ENCODE results near the gene ASIC2.

Gene ASIC2

DNA sequence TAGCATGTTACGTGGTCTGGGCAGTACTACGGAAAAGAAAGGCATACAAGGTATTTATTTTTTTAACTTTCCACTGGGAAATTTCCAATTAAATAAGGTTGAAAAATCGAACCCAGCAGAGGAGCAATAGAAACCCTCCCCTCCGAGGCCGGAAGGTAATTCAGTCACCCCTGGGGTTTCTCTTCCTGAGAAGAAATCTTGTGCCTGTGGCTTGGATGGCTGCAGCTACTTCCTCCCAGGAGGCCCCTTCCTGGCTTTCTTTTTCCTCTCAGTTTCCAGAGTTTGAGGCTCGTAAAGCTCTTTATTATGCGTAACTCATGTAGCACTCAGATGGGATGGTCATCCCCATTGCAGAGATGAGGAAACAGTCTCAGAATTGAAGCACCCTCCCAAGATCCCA lies 140.3 kb downstream of the ASIC2 start:
- no peak for DNase-seq (ENCODE audit: low read depth)

GRCh38 chr17:33151565-33151964 lies 141.5 kb downstream of the ASIC2 start:
- no peak for DNase-seq (ENCODE audit: low read depth)

- DNase-seq (ENCODE audit: low read depth) = no peak
Measured at GRCh38 chr17:33145941-33146340, 147.2 kb downstream of the ASIC2 start.

DNA sequence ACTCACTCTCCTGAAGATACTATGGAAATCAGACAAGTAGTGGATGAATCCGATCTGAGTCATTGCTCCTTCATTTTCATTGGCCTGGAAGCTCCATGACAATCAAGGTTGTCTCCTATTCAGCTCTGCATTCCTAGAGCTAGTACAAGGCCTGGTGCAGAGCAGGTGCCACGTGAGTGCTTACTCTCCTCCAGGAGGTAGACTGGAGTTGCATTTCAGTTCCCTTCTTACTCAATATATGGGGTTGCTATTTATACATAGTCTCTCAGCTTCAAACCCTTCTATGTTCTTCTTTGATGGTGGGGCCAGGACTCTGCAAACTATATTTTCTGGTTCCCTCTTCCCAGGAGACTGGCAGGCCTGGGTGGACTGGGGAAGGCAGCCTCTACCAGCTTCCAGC lies 148.3 kb downstream of the ASIC2 start:
- no peak for DNase-seq (ENCODE audit: low read depth)

DNA sequence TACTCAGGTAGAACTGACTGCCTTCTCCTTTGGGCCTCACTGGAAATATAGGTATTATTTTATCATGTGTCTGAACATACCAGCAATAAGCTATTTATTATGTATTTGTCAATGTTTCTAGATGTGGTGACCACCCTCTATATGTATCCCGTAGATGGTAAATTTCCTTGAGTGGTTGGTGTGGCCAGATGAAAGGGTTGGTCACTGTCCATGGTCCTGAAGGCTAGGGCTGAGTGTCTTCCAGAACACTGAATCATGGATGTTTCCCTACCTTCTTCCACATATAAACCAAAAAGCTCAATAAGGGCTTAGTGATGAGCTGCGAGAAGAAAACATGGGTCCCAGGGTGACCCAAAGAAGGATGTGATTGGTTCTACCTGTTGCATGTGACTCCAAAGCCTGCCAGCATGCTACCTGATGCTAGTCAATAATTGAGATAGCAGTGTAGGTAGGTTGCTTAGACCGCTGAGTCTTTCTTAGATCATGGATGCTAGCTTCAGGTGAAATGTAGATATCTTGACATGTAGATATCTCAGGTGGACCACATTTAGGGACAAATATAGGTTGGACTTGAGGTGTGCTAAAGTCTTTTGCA lies 150.3 kb downstream of the ASIC2 start:
- DNase-seq (ENCODE audit: low read depth) = no peak

DNA sequence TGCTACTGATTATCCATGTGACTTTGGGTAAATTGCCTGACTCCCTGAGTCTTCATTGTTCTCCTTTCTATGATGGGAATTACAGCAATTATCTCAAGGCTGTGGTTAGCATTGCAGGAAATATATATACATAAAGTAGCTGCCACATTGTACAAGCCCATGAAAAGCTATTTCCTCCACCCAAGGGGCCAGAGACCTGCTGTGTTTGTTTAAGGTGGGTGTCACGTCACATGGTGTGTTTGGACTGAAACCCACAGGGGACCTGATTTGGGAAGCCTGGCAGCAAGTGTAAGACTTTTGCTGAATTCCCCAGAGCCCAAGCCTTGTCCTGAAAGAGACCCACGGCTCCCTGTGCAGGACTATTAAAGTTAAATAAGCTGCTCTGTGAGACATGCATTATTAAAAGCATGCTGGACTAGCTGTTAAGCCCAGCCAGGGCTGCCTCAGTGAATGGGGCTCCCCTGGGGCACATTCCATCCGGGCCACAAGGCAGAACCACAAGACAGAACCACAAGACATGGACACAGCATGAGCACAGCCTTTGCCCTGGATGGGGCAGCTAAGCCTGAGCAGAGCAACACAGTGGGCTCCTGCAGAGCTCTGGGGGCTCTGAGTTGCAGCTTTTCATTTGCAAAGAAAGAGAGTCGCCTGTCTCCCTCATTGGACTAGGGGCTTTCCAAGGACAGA lies 152.5 kb downstream of the ASIC2 start:
- DNase-seq (ENCODE audit: low read depth) = no peak

DNA sequence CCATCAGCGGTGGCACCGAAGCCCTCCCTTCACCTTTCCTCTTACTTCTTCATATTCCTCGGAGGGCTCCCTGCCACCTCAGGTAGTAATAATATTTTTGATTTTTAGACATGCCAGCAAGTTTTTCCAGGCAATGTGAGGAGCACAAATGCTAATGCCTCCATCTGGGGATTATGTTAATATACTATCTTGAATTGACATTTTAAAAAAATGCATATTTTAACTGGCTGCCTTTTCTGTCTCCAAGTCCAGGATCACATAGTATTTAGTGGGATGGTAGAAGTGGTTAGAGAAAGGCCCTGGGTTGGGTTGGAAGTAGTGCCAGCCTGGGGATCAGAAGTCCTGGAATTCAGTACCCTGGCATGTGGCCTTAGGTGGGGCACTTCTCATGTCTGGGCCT lies 154.5 kb downstream of the ASIC2 start:
- no peak for DNase-seq (ENCODE audit: low read depth)

DNA sequence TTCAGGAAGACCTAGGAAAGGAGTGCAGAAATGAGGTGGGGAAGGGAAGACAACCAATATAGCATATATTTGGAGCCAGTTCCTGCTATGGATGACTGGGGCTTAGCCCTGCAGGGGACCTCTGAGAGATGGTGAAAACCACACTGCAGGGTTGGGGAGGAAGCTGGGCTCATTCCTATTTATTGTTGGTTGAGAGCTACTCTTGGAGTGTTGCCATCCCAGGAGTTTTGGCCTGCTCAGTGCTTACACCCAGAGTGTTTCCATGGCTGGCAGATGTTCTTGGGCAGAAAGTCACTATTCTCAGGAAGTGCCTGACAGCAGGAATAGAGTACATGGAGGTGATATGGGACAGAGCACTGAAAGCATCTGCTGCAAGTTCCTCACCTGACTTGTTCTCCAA lies 155.7 kb downstream of the ASIC2 start:
- DNase-seq (ENCODE audit: low read depth) = no peak

DNA sequence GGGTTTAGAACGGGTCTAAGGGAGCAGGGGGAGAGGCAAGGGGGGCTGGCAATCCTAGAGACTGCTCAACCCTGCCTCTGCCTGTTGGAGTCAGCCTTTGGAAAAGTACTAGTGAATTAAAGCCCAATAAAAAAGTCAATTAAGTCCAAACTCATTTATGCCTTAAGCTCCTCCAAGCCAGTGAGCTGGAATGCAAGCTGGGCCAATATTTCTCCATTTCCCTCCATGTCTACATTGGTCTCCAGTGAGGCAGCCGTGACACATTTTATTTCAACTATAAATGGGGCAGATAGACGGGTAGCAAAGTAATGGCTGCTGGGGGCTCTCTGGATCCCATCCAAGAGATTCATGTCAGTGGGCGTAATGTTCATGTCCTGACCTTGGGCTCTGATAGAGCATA lies 157.4 kb downstream of the ASIC2 start:
- DNase-seq (ENCODE audit: low read depth) = no peak

GRCh38 chr17:33131620-33132019 lies 161.5 kb downstream of the ASIC2 start:
- no peak for DNase-seq (ENCODE audit: low read depth)

DNA sequence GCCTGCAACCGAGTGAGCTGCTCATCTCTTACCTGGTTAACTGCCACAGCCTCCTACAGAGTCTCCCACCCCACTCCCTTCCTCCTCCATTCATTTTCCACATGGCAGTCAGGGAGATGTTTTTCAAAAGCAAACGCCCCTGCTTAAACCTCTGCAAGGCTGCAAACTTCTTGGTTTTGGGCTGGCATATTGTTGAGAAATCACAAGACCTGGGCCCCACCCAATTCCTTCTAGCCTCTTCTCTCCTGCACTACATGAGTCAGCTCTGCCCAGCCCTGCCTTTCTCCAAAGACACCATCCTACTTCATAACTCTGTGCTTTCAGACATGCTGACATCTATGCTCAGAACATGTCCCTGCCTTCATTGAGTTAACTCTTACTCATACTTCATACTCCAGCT lies 165.4 kb downstream of the ASIC2 start:
- no peak for DNase-seq (ENCODE audit: low read depth)

DNA sequence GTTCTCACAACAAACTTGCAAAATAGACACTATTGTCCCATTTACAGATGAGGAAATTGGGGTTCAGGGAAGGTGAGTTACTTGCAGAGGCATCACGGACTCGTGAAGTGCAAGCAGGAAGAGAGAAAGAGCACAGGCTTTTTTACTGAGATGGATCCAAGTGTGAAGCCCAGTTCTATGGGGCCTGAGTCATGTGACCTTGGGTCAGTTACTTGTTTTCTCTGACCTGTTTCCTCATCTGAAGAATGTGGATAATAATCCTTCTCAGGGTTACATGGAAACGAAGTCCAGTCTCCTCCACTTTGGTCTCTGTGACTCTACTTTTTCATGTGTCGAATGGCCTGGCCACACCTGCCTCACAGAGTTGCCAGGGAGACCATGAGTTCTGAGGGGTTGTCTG lies 167.0 kb downstream of the ASIC2 start:
- DNase-seq (ENCODE audit: low read depth) = no peak

GRCh38 chr17:33125552-33125950 lies 167.5 kb downstream of the ASIC2 start:
- no peak for DNase-seq (ENCODE audit: low read depth)

- DNase-seq (ENCODE audit: low read depth) = no peak
Measured at GRCh38 chr17:33124871-33125551, 168.1 kb downstream of the ASIC2 start.

- no peak for DNase-seq (ENCODE audit: low read depth)
Measured at GRCh38 chr17:33124185-33124584, 168.9 kb downstream of the ASIC2 start.

DNA sequence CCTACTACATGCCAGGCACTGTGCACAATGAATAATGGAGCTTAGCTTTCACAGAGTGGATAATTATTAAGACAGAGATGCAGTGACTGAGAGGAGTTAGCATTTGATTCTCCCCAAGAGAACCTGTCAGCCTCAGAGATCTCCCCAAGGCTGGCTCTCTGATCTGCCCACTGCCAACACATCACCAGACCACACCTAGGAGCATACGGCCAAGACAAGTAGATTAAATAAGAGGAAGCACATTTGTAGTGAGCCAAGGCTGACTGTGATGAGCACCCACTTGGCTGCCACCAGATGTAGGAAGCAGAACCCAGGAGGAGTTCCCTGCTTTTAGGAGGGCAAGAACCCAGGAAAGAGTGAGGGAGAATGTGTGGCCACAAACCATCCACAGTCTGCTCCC lies 171.3 kb downstream of the ASIC2 start:
- DNase-seq (ENCODE audit: low read depth) = no peak

GRCh38 chr17:33121272-33121671 lies 171.8 kb downstream of the ASIC2 start:
- no peak for DNase-seq (ENCODE audit: low read depth)

DNA sequence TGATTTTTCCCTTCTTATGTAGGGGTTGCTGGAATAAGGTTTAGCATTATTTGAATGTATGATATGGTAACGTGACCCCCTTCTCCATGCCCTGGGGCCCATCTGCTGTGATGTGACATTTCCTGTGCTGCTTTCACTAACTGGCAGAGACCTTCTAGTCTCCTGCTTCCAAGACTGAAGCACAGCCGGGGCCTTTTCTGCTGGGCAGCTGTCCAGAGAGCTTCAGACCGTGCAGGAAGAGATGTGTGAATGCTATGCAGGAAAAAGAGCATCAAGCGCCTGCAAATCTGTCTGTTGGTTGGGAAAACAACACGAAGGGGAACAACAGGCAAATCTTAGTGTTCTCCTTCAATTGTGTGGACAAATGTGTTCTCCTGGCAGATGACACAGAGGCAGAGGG lies 173.0 kb downstream of the ASIC2 start:
- no peak for DNase-seq (ENCODE audit: low read depth)

DNA sequence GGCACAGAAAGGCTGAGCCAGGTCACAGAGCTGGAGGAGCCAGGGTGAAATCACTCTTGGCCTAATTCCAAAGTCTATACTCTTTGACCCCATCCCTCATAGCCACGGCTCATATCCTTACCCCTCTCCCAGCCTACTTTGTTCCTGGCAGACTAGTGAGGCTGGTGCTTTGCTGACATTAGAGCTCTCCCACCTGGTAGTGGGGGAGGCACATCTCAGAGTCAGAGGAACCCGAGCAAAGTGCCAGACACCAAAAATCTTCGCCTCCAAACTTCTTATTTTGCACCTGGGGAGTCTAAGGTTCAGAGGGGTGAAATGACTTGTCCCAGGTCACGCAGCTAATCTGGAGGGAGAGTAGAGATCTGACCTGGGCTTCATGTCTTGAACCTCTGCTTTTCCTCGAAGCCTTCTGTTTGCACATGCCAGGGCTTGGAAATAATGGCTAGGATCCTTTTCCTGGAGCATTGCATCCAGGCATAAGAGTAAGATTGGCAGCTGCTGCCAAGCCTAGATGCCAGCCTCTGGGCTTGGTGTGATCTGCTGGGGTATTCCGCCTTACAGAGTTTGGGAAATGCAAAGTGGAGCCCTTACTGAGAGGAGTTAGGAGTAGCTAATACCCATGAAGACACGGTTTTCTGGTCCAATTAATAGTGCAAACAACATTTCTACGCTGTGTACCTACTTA lies 174.6 kb downstream of the ASIC2 start:
- no peak for DNase-seq (ENCODE audit: low read depth)

DNA sequence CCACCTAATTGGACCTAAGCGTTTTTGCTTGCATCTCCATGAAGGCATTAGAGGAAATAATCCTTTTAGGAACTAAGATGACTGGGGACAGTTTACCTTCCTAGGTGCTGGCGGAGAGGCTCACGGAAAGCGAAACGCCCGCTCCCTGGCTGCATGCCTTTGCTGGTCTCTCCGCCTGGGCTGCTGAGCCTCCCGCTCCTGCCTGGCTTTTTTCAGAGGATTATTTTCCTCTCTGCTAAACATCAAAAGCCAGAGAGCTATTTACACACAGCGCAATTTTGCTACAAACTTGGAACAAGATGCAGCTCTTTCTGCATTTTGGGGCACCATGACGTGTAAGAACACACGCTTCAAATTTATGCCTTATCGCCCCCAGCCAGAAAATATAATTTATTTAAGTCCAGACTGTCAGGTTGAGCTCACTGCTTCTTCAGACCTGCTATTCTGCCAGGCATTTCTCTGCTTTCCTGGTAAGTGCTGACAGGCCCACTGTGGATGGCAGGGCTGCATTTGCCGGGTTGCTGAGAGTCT lies 177.0 kb downstream of the ASIC2 start:
- DNase-seq (ENCODE audit: low read depth) = no peak

- DNase-seq (ENCODE audit: low read depth) = no peak
Measured at GRCh38 chr17:33115366-33115765, 177.7 kb downstream of the ASIC2 start.

DNA sequence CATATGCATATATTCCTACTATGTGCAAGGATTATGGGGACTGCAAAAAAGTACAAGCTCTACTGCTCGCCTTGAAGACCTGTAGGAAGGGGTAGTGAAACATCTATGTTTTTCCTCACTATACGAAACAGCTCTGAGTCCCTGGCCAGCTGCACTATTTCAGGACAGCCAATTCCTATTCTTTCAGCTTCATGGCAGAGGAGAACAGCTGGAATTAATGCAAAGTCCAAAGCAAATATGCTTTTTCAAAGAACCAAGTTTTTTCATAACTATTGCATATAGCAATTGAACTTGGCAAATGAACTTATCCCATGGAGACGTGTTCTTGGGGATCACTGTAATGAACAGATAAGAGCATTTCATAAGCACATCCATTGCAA lies 179.1 kb downstream of the ASIC2 start:
- no peak for DNase-seq (ENCODE audit: low read depth)
